Measurements from ENCODE around the gene MAEA.

The MAEA gene

GRCh38 chr4:1250527-1250812 is 39.2 kb upstream of the MAEA start:
- DNase-seq, result no peak

- DNase-seq, result no peak
Observed at GRCh38 chr4:1250921-1251772, 38.5 kb upstream of the MAEA start.

- DNase-seq, result no peak
Observed at GRCh38 chr4:1251773-1252066, 38.0 kb upstream of the MAEA start.

GRCh38 chr4:1252928-1253492 is 36.7 kb upstream of the MAEA start:
- DNase-seq, result no peak

GRCh38 chr4:1253831-1254230 is 35.9 kb upstream of the MAEA start:
- no peak for DNase-seq

- peak; percentile 26 for DNase-seq
Observed at GRCh38 chr4:1255151-1255550, 34.5 kb upstream of the MAEA start.

GRCh38 chr4:1255699-1256098 is 34.0 kb upstream of the MAEA start:
- no peak for DNase-seq

GRCh38 chr4:1258457-1258856 is 31.2 kb upstream of the MAEA start:
- no peak for DNase-seq

- no peak for DNase-seq
Observed at GRCh38 chr4:1259966-1260365, 29.7 kb upstream of the MAEA start.

GRCh38 chr4:1260418-1261106 is 29.1 kb upstream of the MAEA start:
- DNase-seq, result no peak

GRCh38 chr4:1261107-1261928 is 28.4 kb upstream of the MAEA start:
- DNase-seq, result no peak

GRCh38 chr4:1264942-1265341 is 24.7 kb upstream of the MAEA start:
- DNase-seq, result no peak

GRCh38 chr4:1265351-1265750 is 24.3 kb upstream of the MAEA start:
- no peak for DNase-seq

- no peak for DNase-seq
Observed at GRCh38 chr4:1266881-1267763, 22.6 kb upstream of the MAEA start.

- no peak for DNase-seq
Observed at GRCh38 chr4:1269209-1269608, 20.5 kb upstream of the MAEA start.

GRCh38 chr4:1271686-1272085 is 18.0 kb upstream of the MAEA start:
- no peak for DNase-seq

- DNase-seq, result no peak
Observed at GRCh38 chr4:1274871-1275270, 14.8 kb upstream of the MAEA start.

GRCh38 chr4:1276984-1277383 is 12.7 kb upstream of the MAEA start:
- no peak for DNase-seq

GRCh38 chr4:1277667-1278665 is 11.7 kb upstream of the MAEA start:
- peak; percentile 11 for DNase-seq

- DNase-seq, result no peak
Observed at GRCh38 chr4:1279253-1279652, 10.4 kb upstream of the MAEA start.

GRCh38 chr4:1283711-1284110 is 6.0 kb upstream of the MAEA start:
- DNase-seq, result no peak
